Measurements from ENCODE around the gene ADGRA1.

The ADGRA1 gene

GRCh38 chr10:133095586-133095985, 7.9 kb downstream of the ADGRA1 start:
- Mint-ChIP-seq H3K27me3 (peaks cover 5% of the 10 kb centered on the region), H3K4me1 (no peaks in the 10 kb centered on the region), H3K9me3 (no peaks in the 10 kb centered on the region), H3K36me3 (no peaks in the 10 kb centered on the region), H3K4me3 (no peak overlapping the region), H3K27ac (no peak overlapping the region)

DNA sequence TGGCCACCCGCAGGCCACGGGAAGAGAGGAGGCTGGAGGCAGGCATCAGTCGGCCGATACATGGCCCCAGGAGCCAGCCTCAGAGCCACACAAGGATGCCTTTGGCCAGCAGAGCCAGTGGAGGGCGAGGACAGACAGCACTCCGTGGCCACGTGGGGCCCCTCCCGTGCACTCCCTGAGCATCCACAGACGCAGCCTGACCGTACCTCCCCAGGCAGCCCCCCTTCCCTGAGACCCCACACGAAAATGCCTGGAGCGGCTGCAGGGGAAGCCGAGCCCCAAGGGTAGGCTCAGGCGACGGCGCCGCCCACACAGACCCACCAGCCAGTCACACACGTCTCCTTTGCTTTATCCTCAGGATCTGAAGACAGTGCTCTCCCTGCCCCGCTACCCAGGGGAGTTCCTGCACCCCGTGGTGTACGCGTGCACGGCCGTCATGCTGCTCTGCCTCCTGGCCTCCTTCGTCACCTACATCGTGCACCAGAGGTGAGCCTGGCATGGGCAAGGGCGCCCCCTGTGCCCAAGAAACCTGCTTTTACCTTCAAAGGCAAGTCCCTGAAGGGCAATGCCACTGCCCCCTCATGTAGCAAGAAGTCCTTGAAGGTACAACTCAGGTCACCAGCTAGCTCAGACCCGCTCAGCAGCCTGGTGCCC, 9.0 kb downstream of the ADGRA1 start:
- Mint-ChIP-seq H3K27ac (no peak overlapping the region), H3K36me3 (no peaks in the 10 kb centered on the region), H3K4me3 (no peak overlapping the region), H3K9me3 (no peaks in the 10 kb centered on the region), H3K4me1 (no peaks in the 10 kb centered on the region), H3K27me3 (peaks cover 3% of the 10 kb centered on the region)

GRCh38 chr10:133097418-133097817, 9.7 kb downstream of the ADGRA1 start:
- no peak overlapping the region for H3K4me3 Mint-ChIP-seq
- H3K4me1 Mint-ChIP-seq, result no peaks in the 10 kb centered on the region
- no peaks in the 10 kb centered on the region for H3K36me3 Mint-ChIP-seq
- H3K27ac Mint-ChIP-seq, result no peak overlapping the region
- H3K9me3 Mint-ChIP-seq, result no peaks in the 10 kb centered on the region
- peaks cover 4% of the 10 kb centered on the region for H3K27me3 Mint-ChIP-seq

- Mint-ChIP-seq H3K4me3 (no peak overlapping the region), H3K9me3 (no peaks in the 10 kb centered on the region), H3K27me3 (peaks cover 3% of the 10 kb centered on the region), H3K4me1 (no peaks in the 10 kb centered on the region), H3K36me3 (no peaks in the 10 kb centered on the region), H3K27ac (no peak overlapping the region)
Observed at GRCh38 chr10:133097961-133098360, 10.2 kb downstream of the ADGRA1 start.

- no peaks in the 10 kb centered on the region for H3K36me3 Mint-ChIP-seq
- no peaks in the 10 kb centered on the region for H3K9me3 Mint-ChIP-seq
- no peaks in the 10 kb centered on the region for H3K4me1 Mint-ChIP-seq
- no peak overlapping the region for H3K27ac Mint-ChIP-seq
- H3K4me3 Mint-ChIP-seq, result no peak overlapping the region
- peaks cover 3% of the 10 kb centered on the region for H3K27me3 Mint-ChIP-seq
Observed at GRCh38 chr10:133098426-133099124, 10.9 kb downstream of the ADGRA1 start.

- no peaks in the 10 kb centered on the region for H3K9me3 Mint-ChIP-seq
- no peaks in the 10 kb centered on the region for H3K4me1 Mint-ChIP-seq
- peaks cover 3% of the 10 kb centered on the region for H3K27me3 Mint-ChIP-seq
- H3K36me3 Mint-ChIP-seq, result no peaks in the 10 kb centered on the region
- H3K4me3 Mint-ChIP-seq, result no peak overlapping the region
- no peak overlapping the region for H3K27ac Mint-ChIP-seq
Observed at GRCh38 chr10:133099571-133099970, 11.8 kb downstream of the ADGRA1 start.

- Mint-ChIP-seq H3K27ac (no peak overlapping the region), H3K27me3 (peaks cover 6% of the 10 kb centered on the region), H3K9me3 (no peaks in the 10 kb centered on the region), H3K36me3 (no peaks in the 10 kb centered on the region), H3K4me1 (no peaks in the 10 kb centered on the region), H3K4me3 (no peak overlapping the region)
Observed at GRCh38 chr10:133100186-133100585, 12.5 kb downstream of the ADGRA1 start.

- Mint-ChIP-seq H3K36me3 (no peaks in the 10 kb centered on the region), H3K4me1 (no peaks in the 10 kb centered on the region), H3K9me3 (no peaks in the 10 kb centered on the region), H3K4me3 (no peak overlapping the region), H3K27ac (no peak overlapping the region), H3K27me3 (peaks cover 6% of the 10 kb centered on the region)
Observed at GRCh38 chr10:133100706-133101415, 13.1 kb downstream of the ADGRA1 start.

DNA sequence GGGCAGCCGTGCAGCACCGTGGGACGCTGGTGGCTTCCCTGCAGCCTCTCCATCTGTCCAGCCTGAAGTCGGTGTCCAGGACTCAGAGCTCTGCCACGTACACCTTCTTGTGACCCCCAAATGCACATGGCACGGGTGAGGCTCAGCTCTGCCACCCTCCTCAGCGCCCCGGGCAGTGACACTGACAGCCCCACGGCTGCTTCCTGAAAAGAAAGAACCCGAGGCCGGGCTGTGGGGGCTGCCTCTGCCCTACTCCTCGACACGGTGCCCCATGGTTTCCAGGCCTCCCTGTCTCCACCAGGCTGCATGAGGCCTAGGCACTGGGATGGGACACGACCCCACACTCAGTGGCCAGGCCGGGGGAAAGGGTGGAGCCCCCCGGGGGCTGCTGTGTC, 13.7 kb downstream of the ADGRA1 start:
- H3K27me3 Mint-ChIP-seq, result peaks cover 6% of the 10 kb centered on the region
- H3K4me1 Mint-ChIP-seq, result no peaks in the 10 kb centered on the region
- H3K36me3 Mint-ChIP-seq, result no peaks in the 10 kb centered on the region
- H3K4me3 Mint-ChIP-seq, result no peak overlapping the region
- H3K27ac Mint-ChIP-seq, result no peak overlapping the region
- H3K9me3 Mint-ChIP-seq, result no peaks in the 10 kb centered on the region

GRCh38 chr10:133102415-133103095, 14.8 kb downstream of the ADGRA1 start:
- H3K36me3 Mint-ChIP-seq, result no peaks in the 10 kb centered on the region
- H3K9me3 Mint-ChIP-seq, result peaks cover 7% of the 10 kb centered on the region
- H3K27me3 Mint-ChIP-seq, result peaks cover 6% of the 10 kb centered on the region
- H3K4me1 Mint-ChIP-seq, result no peaks in the 10 kb centered on the region
- H3K27ac Mint-ChIP-seq, result no peak overlapping the region
- no peak overlapping the region for H3K4me3 Mint-ChIP-seq

- H3K4me1 Mint-ChIP-seq, result no peaks in the 10 kb centered on the region
- H3K4me3 Mint-ChIP-seq, result no peak overlapping the region
Observed at GRCh38 chr10:133103311-133103910, 15.7 kb downstream of the ADGRA1 start.

DNA sequence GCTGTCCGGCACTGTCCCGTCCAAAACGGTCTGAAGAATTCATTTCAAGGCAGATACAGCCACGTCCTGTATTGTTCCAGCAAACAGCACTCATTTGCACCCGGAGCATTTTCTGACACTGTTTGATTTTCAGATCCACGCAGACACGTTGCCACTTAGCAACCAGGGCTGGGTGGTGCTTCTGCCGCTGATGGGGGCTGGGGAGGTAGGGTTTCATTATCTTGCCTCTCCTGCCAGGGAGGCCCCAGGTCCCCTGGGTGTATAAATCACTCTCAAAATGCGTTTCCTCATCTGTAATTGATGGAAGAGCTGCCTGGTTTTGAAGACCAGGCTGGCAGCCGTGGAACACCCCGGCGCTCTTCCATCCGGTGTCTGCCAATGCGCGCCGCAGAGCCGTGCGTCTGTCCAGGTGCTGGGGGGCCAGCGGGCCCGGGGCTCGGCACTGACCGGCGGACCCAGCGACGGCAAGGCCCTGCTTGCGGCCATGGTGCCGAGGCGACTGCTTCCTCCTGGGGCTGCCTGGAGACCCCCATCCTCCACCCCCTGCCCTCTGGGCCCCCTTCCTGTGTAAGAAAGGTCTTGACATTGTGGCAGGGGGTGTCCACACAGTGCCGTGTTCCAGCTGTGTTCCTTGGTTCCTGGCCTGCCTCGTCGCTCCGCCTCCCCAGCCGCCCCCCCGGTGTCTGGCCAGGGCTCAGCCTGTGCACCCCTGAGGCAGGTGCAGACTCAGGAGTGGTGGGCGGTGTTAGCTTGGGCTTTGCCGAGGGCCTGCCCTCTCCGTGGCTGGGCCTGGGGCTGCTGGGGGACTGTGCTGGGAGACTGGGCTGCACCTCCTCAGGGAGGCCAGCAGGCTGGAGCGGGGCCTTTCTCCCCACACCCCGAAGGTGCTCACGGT, 16.6 kb downstream of the ADGRA1 start:
- no peak overlapping the region for H3K4me3 Mint-ChIP-seq
- H3K9me3 Mint-ChIP-seq, result peaks cover 9% of the 10 kb centered on the region
- H3K4me1 Mint-ChIP-seq, result no peaks in the 10 kb centered on the region
- no peaks in the 10 kb centered on the region for H3K36me3 Mint-ChIP-seq
- H3K27ac Mint-ChIP-seq, result no peak overlapping the region
- peaks cover 6% of the 10 kb centered on the region for H3K27me3 Mint-ChIP-seq

More at GRCh38 chr10:133103311-133103910, 15.7 kb downstream of the ADGRA1 start:
- Mint-ChIP-seq H3K36me3 (no peaks in the 10 kb centered on the region), H3K9me3 (peaks cover 9% of the 10 kb centered on the region), H3K27me3 (peaks cover 6% of the 10 kb centered on the region), H3K27ac (no peak overlapping the region)

DNA sequence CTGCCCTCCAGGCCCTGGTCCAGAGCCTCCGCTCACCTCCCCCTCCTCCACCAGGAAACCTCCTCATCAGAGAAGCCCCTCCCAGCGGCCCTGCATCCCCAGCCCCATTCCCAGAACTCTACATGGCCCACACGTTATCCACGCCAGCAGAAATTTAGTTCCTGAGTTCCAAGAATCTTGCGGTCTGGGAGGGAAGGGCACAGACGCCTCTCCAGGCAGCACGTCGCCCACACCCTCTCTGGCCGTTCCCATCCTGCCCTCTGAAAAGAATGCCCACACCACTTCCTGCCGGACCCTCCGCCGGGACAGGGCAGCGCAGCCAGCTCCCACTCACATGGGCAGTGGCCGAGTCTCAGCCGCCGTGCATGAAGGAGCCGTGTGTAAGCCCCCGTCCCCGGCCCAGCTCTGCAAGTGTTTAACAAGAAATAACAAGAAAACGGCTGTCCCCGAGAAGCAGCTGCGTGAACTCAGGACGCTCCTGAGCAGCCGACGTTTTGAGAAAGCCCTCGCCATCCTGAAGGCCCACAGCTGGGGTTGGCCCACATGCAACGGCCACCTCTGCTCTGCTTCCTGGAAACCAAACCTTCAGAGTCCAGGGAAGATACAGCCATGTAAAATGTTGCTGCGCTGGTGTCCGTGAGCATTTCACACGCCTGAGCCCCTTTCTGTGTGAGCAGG, 17.4 kb downstream of the ADGRA1 start:
- Mint-ChIP-seq H3K36me3 (no peaks in the 10 kb centered on the region), H3K9me3 (peaks cover 9% of the 10 kb centered on the region), H3K27me3 (peaks cover 6% of the 10 kb centered on the region), H3K4me3 (no peak overlapping the region), H3K4me1 (no peaks in the 10 kb centered on the region), H3K27ac (no peak overlapping the region)

DNA sequence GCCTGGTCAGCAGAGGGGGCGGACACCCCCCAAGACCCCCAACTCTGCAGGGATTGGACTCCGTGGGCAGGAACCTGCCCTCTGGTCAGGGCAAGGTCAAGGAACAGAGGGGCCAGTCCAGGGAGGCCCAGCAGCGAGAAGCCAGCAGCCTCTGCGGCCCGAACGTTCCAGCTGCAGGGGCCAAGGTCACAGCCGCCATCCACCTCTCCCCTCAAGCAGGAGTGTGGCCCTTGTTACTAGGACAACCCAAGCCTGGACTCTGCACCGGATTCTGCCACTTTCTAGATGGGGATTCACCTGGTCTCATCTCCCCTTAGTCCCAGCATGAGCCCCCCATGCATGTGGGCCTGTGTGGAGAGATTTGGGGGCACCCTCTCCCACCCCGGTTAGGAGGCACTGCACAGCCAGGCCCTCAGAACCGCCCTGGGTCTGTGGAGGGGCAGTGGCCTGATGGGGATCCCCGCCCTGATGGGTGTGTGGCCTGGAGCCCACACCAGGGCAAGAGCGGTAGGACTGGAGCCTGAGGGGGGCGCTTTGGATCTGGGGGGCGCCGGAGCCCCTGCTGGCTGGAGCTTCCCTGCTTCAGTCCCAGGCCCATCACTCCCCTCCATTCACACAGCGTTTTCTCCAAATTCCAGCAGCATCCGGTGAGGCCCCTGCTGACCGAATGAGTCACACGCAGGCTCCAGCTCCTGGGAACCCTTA, 18.1 kb downstream of the ADGRA1 start:
- no peaks in the 10 kb centered on the region for H3K36me3 Mint-ChIP-seq
- no peaks in the 10 kb centered on the region for H3K4me1 Mint-ChIP-seq
- H3K4me3 Mint-ChIP-seq, result no peak overlapping the region
- H3K27ac Mint-ChIP-seq, result no peak overlapping the region
- H3K27me3 Mint-ChIP-seq, result peaks cover 6% of the 10 kb centered on the region
- peaks cover 9% of the 10 kb centered on the region for H3K9me3 Mint-ChIP-seq
